Measurements from ENCODE around the gene SLC6A6.

- no peak for TF ChIP-seq CTCF (IDR thresholded peaks at IDR 0.05; ENCODE audit: low read length)
- TF ChIP-seq EZH2 (IDR thresholded peaks at IDR 0.05; ENCODE audit: borderline replicate concordance, low read length) = no peak
Observed at GRCh38 chr3:14434126-14434497, 31.7 kb downstream of the SLC6A6 start.

Measured in OCI-LY1 (cell line).